K562 (cell line): ENCODE measurements around the gene JSRP1. TPM values are rescaled to one million over a fixed set of nuclear protein-coding genes. Genes with fewer than 3 reads are reported as not detected.
A peak's percentile ranks its signal among the peaks of the same experiment; 100 is the strongest.

Source experiments
- ARID1B ChIP-seq: fragments of 450-650 bp; IDR thresholded peaks from 2 replicates; pipeline ENCODE4 v1.6.1; 2016; ENCODE audit warnings: antibody characterized with exemption, mild to moderate bottlenecking, inconsistent platforms
- CCNT2 ChIP-seq: IDR thresholded peaks from 2 replicates; pipeline ENCODE4 v1.6.1; 2011; ENCODE audit warnings: borderline replicate concordance, low read depth, mild to moderate bottlenecking, moderate library complexity, mixed read lengths, low read length; ENCODE audit not compliant: insufficient read length; ENCODE audit errors: extremely low read depth
- CHD2 ChIP-seq: IDR thresholded peaks from 2 replicates; pipeline ENCODE4 v1.6.1; 2011; ENCODE audit warnings: low read depth, low read length
- GABPB1 ChIP-seq: sonication (generic); formaldehyde crosslinking; IDR thresholded peaks from 2 replicates; pipeline ENCODE4 v1.8.0; 2022; ENCODE audit warnings: mild to moderate bottlenecking, missing genetic modification reagents
- KAT7 ChIP-seq: sonication (generic); formaldehyde crosslinking; IDR thresholded peaks from 2 replicates; pipeline ENCODE4 v1.8.0; 2022; ENCODE audit warnings: missing genetic modification reagents, mild to moderate bottlenecking, borderline replicate concordance
- KLF13 ChIP-seq: fragments of 450-650 bp; IDR thresholded peaks from 2 replicates; pipeline ENCODE4 v1.6.1; 2016; ENCODE audit warnings: missing genetic modification characterization, low read depth, mild to moderate bottlenecking, missing compliant biosample characterization, moderate library complexity, borderline replicate concordance
- PHB ChIP-seq: fragments of 250-450 bp; sonication (Bioruptor Pico); IDR thresholded peaks from 2 replicates; pipeline ENCODE4 v1.5.0; 2021
- PHF20 ChIP-seq: fragments of 450-650 bp; IDR thresholded peaks from 2 replicates; pipeline ENCODE4 v1.6.1; 2018; ENCODE audit not compliant: partially characterized antibody
- PML ChIP-seq: IDR thresholded peaks from 2 replicates; pipeline ENCODE4 v1.6.1; 2012; ENCODE audit warnings: low read length, inconsistent platforms
- SMARCA4 ChIP-seq: fragments of 450-650 bp; IDR thresholded peaks from 2 replicates; pipeline ENCODE4 v1.6.1; 2016
- ZBED1 ChIP-seq: IDR thresholded peaks from 2 replicates; pipeline ENCODE4 v1.6.1; 2014
- ZNF175 ChIP-seq: fragments of 200-800 bp; sonication (Bioruptor generic); IDR thresholded peaks from 2 replicates; pipeline ENCODE4 v1.6.1; 2016; ENCODE audit warnings: low read depth, mild to moderate bottlenecking, missing genetic modification characterization, missing compliant biosample characterization
- ZNF668 ChIP-seq: fragments of 250-450 bp; sonication (Bioruptor Pico); IDR thresholded peaks from 2 replicates; pipeline ENCODE4 v1.8.0; 2022; ENCODE audit warnings: mild to moderate bottlenecking, inconsistent platforms
- polyA plus RNA-seq, 8 experiments: library from polyadenylated mRNA; depleted of rRNA in 4 of 8; stranded (reverse) in 5 of 8; unstranded in 3 of 8; fragments of >200 nt; fragmentation: Nextera tagmentation in 2 of 8; fragmentation: Illumina TruSeq in 1 of 8; extraction: Ambion mirVana in 2 of 8; extraction: Trizol in 1 of 8; gene quantifications; 2 replicates each; pipeline versions ENCODE4 v1.2.1 to v1.2.3, GENCODE V29; 2011 to 2014; ENCODE audit warnings: inconsistent platforms in 1 of 8, missing spikeins in 1 of 8
- total RNA-seq, 7 experiments: library from RNA; depleted of rRNA in 6 of 7; stranded (reverse); fragments of >200 nt in 6 of 7; fragmentation: Illumina TruSeq in 2 of 7; extraction: Trizol in 2 of 7; gene quantifications; 2 replicates each; pipeline versions ENCODE4 v1.2.1 to v1.2.3, GENCODE V29; 2011 to 2021; ENCODE audit warnings: low replicate concordance in 1 of 7
- TF ChIP-seq, protein P1 (sequence below), 3 experiments: fragments of 200-800 bp in 1 of 3; fragments of 250-450 bp in 1 of 3; fragments of 450-650 bp in 1 of 3; sonication (Bioruptor Pico) in 1 of 3; sonication (Bioruptor generic) in 1 of 3; formaldehyde crosslinking in 1 of 3; IDR thresholded peaks; 2 replicates each; pipeline versions ENCODE4 v1.6.1 to v1.8.0; 2016 to 2022; ENCODE audit warnings: mild to moderate bottlenecking in 2 of 3, missing genetic modification characterization in 2 of 3, missing compliant biosample characterization in 1 of 3, moderate library complexity in 1 of 3
- TF ChIP-seq, protein P2 (sequence below), 2 experiments: fragments of 450-650 bp in 1 of 2; sonication (generic) in 1 of 2; formaldehyde crosslinking; conservative IDR thresholded peaks; 2 replicates each; pipeline versions ENCODE4 v1.4.0 to v1.8.1; 2020 to 2022; ENCODE audit warnings: mild to moderate bottlenecking in 1 of 2, missing genetic modification reagents in 1 of 2
- TF ChIP-seq, protein P3 (sequence below): fragments of 200-800 bp; sonication (Bioruptor generic); IDR thresholded peaks from 2 replicates; pipeline ENCODE4 v1.6.1; 2017; ENCODE audit warnings: missing genetic modification characterization, missing compliant biosample characterization
- TF ChIP-seq, protein P4 (sequence below): fragments of 150-350 bp; conservative IDR thresholded peaks from 2 replicates; pipeline ENCODE4 v1.6.1; 2014; ENCODE audit warnings: low read length

JSRP1 gene
- total and polyA plus RNA-seq, 9 of the 15 experiments (the other 6 are each of a cell fraction or from before 2014, with no cell fraction given) = 0.08 to 1.2 (median 0.51) TPM; not detected in 4

DNA sequence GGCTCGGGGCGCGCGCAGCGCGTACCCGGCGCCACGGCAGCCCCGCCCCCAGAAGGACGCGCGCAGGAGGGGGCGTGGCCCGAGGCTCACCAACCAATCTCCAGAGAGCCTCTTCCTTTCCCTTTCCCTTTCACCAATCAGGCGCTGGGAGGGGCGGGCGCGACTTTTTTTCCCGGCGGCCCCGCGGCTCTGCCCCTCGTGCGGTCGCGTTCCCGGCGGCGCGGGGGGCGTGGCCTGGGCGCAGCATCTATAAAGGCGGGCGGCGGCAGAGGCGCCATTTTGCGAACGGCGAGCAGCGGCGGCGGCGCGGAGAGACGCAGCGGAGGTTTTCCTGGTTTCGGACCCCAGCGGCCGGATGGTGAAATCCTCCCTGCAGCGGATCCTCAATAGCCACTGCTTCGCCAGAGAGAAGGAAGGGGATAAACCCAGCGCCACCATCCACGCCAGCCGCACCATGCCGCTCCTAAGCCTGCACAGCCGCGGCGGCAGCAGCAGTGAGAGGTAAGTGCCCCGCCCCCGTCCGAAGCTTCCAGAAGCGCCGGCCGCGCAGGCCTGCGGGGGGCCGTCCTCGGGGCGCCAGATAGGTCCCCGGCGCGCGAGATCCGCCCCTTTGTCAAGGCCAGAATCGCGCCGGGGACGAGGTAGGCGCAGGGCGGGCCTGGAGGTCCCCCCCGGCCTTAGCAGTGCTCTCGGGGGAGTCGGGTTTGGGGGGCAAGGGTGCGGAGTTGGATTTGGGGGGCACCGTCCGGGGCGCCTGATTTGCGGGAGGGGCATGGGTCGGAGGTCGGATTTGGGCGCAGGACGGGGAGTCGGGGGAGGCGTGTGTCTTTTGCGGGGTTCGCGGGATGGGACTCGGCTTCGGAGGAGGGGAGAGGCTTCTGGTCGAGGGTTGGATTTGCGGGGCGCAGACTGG is 13.3 kb upstream of the JSRP1 start (continued):
- TF ChIP-seq, protein P1, sequence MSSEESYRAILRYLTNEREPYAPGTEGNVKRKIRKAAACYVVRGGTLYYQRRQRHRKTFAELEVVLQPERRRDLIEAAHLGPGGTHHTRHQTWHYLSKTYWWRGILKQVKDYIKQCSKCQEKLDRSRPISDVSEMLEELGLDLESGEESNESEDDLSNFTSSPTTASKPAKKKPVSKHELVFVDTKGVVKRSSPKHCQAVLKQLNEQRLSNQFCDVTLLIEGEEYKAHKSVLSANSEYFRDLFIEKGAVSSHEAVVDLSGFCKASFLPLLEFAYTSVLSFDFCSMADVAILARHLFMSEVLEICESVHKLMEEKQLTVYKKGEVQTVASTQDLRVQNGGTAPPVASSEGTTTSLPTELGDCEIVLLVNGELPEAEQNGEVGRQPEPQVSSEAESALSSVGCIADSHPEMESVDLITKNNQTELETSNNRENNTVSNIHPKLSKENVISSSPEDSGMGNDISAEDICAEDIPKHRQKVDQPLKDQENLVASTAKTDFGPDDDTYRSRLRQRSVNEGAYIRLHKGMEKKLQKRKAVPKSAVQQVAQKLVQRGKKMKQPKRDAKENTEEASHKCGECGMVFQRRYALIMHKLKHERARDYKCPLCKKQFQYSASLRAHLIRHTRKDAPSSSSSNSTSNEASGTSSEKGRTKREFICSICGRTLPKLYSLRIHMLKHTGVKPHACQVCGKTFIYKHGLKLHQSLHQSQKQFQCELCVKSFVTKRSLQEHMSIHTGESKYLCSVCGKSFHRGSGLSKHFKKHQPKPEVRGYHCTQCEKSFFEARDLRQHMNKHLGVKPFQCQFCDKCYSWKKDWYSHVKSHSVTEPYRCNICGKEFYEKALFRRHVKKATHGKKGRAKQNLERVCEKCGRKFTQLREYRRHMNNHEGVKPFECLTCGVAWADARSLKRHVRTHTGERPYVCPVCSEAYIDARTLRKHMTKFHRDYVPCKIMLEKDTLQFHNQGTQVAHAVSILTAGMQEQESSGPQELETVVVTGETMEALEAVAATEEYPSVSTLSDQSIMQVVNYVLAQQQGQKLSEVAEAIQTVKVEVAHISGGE (CRISPR knock-in tag; IDR thresholded peaks at IDR 0.05) = peak in 1 of 3 experiments; percentile 83; a peak in 2 of 6 replicates
- TF ChIP-seq SMARCA4 (no peak), GABPB1 (CRISPR knock-in tag) (peak; percentile 45; the same call in 1 of the 2 replicates), PML (peak; percentile 94), ZNF668 (CRISPR knock-in tag) (peak; percentile 62; the same call in 1 of the 2 replicates), ARID1B (peak; percentile 41; the same call in 1 of the 2 replicates), KLF13 (tag) (peak; percentile 92), PHB (CRISPR knock-in tag) (0 out of 2 replicates have a peak, but pooled peaks have one; percentile 56), PHF20 (no peak), KAT7 (CRISPR knock-in tag) (no peak), CCNT2 (peak; percentile 81), ZBED1 (peak; percentile 86), CHD2 (peak; percentile 73), ZNF175 (CRISPR knock-in tag) (peak; percentile 92)
- TF ChIP-seq, protein P2, sequence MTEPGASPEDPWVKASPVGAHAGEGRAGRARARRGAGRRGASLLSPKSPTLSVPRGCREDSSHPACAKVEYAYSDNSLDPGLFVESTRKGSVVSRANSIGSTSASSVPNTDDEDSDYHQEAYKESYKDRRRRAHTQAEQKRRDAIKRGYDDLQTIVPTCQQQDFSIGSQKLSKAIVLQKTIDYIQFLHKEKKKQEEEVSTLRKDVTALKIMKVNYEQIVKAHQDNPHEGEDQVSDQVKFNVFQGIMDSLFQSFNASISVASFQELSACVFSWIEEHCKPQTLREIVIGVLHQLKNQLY (CRISPR knock-in tag; conservative IDR thresholded peaks at IDR 0.05) = no peak
- TF ChIP-seq, protein P3, sequence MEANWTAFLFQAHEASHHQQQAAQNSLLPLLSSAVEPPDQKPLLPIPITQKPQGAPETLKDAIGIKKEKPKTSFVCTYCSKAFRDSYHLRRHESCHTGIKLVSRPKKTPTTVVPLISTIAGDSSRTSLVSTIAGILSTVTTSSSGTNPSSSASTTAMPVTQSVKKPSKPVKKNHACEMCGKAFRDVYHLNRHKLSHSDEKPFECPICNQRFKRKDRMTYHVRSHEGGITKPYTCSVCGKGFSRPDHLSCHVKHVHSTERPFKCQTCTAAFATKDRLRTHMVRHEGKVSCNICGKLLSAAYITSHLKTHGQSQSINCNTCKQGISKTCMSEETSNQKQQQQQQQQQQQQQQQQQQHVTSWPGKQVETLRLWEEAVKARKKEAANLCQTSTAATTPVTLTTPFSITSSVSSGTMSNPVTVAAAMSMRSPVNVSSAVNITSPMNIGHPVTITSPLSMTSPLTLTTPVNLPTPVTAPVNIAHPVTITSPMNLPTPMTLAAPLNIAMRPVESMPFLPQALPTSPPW = peak; percentile 75
- TF ChIP-seq, protein P4, sequence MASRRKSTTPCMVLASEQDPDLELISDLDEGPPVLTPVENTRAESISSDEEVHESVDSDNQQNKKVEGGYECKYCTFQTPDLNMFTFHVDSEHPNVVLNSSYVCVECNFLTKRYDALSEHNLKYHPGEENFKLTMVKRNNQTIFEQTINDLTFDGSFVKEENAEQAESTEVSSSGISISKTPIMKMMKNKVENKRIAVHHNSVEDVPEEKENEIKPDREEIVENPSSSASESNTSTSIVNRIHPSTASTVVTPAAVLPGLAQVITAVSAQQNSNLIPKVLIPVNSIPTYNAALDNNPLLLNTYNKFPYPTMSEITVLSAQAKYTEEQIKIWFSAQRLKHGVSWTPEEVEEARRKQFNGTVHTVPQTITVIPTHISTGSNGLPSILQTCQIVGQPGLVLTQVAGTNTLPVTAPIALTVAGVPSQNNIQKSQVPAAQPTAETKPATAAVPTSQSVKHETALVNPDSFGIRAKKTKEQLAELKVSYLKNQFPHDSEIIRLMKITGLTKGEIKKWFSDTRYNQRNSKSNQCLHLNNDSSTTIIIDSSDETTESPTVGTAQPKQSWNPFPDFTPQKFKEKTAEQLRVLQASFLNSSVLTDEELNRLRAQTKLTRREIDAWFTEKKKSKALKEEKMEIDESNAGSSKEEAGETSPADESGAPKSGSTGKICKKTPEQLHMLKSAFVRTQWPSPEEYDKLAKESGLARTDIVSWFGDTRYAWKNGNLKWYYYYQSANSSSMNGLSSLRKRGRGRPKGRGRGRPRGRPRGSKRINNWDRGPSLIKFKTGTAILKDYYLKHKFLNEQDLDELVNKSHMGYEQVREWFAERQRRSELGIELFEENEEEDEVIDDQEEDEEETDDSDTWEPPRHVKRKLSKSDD = 0 out of 2 replicates have a peak, but pooled peaks have one; percentile 59
